K562 (cell line): Measurements from ENCODE around the gene CCDC187. TPM values are rescaled to one million over a fixed set of nuclear protein-coding genes. Genes with fewer than 3 reads are reported as not detected.

Source experiments
- EHMT2 ChIP-seq: fragments of 450-650 bp; IDR thresholded peaks from 2 replicates; pipeline ENCODE4 v1.6.1; 2018; ENCODE audit warnings: antibody characterized with exemption
- EP300 ChIP-seq: IDR thresholded peaks from 2 replicates; pipeline ENCODE4 v1.6.1; 2012; ENCODE audit warnings: low read length, improper control_type of control experiment
- HMGN3 ChIP-seq: IDR thresholded peaks from 2 replicates; pipeline ENCODE4 v1.6.1; 2011; ENCODE audit warnings: borderline replicate concordance, low read depth, mild to moderate bottlenecking, mixed read lengths, low read length; ENCODE audit not compliant: insufficient read length; ENCODE audit errors: extremely low read depth
- HNRNPLL ChIP-seq: fragments of 200-400 bp; formaldehyde crosslinking; IDR thresholded peaks from 2 replicates; pipeline ENCODE4 v1.6.1; 2017; ENCODE audit warnings: low read length, low read depth, mild to moderate bottlenecking; ENCODE audit not compliant: poor library complexity, severe bottlenecking
- ILK ChIP-seq: fragments of 450-650 bp; IDR thresholded peaks from 2 replicates; pipeline ENCODE4 v1.6.1; 2016; ENCODE audit warnings: missing genetic modification characterization, low read depth, mild to moderate bottlenecking, missing compliant biosample characterization, moderate library complexity, borderline replicate concordance
- MAZ ChIP-seq, 2 experiments: fragments of 450-650 bp in 1 of 2; sonication (generic) in 1 of 2; formaldehyde crosslinking; IDR thresholded peaks in 1 of 2; conservative IDR thresholded peaks in 1 of 2; 2 replicates each; pipeline versions ENCODE4 v1.4.0 to v1.5.0; 2020; ENCODE audit warnings: mild to moderate bottlenecking in 1 of 2, missing genetic modification reagents in 1 of 2
- RBM25 ChIP-seq: fragments of 200-400 bp; formaldehyde crosslinking; IDR thresholded peaks from 2 replicates; pipeline ENCODE4 v1.6.1; 2018; ENCODE audit warnings: low read length, low read depth, moderate library complexity; ENCODE audit not compliant: severe bottlenecking
- RCOR1 ChIP-seq, 2 experiments: IDR thresholded peaks; 2 replicates each; pipeline ENCODE4 v1.6.1; 2012; ENCODE audit warnings: low read depth in 2 of 2, low read length in 2 of 2, borderline replicate concordance in 1 of 2, improper control_type of control experiment in 1 of 2
- SRSF1 ChIP-seq: fragments of 200-400 bp; formaldehyde crosslinking; IDR thresholded peaks from 2 replicates; pipeline ENCODE4 v1.6.1; 2017; ENCODE audit warnings: mild to moderate bottlenecking, low read depth, low read length, moderate library complexity
- TARDBP ChIP-seq: fragments of 450-650 bp; IDR thresholded peaks from 2 replicates; pipeline ENCODE4 v1.6.1; 2016
- ZNF384 ChIP-seq: IDR thresholded peaks from 2 replicates; pipeline ENCODE4 v1.6.1; 2012; ENCODE audit warnings: low read depth, low read length, improper control_type of control experiment
- ZNF586 ChIP-seq: fragments of 450-650 bp; formaldehyde crosslinking; conservative IDR thresholded peaks from 2 replicates; pipeline ENCODE4 v1.4.0; 2020; ENCODE audit warnings: mild to moderate bottlenecking, moderate library complexity
- ZNF589 ChIP-seq: fragments of 200-800 bp; sonication (Bioruptor generic); IDR thresholded peaks from 2 replicates; pipeline ENCODE4 v1.6.1; 2016; ENCODE audit warnings: low read depth, missing genetic modification characterization, missing compliant biosample characterization
- polyA plus RNA-seq, 8 experiments: library from polyadenylated mRNA; depleted of rRNA in 4 of 8; stranded (reverse) in 5 of 8; unstranded in 3 of 8; fragments of >200 nt; fragmentation: Nextera tagmentation in 2 of 8; fragmentation: Illumina TruSeq in 1 of 8; extraction: Ambion mirVana in 2 of 8; extraction: Trizol in 1 of 8; gene quantifications; 2 replicates each; pipeline versions ENCODE4 v1.2.1 to v1.2.3, GENCODE V29; 2011 to 2014; ENCODE audit warnings: inconsistent platforms in 1 of 8, missing spikeins in 1 of 8
- total RNA-seq, 7 experiments: library from RNA; depleted of rRNA in 6 of 7; stranded (reverse); fragments of >200 nt in 6 of 7; fragmentation: Illumina TruSeq in 2 of 7; extraction: Trizol in 2 of 7; gene quantifications; 2 replicates each; pipeline versions ENCODE4 v1.2.1 to v1.2.3, GENCODE V29; 2011 to 2021; ENCODE audit warnings: low replicate concordance in 1 of 7
- TF ChIP-seq, protein P1 (sequence below), 2 experiments: IDR thresholded peaks; 2 replicates each; pipeline ENCODE4 v1.6.1; 2012; ENCODE audit warnings: improper control_type of control experiment in 2 of 2, low read depth in 2 of 2, low read length in 2 of 2, borderline replicate concordance in 1 of 2
- TF ChIP-seq, protein P2 (sequence below), 3 experiments: IDR thresholded peaks in 2 of 3; conservative IDR thresholded peaks in 1 of 3; 2 replicates each; pipeline ENCODE4 v1.5.1; 2011 to 2012; ENCODE audit warnings: low read length in 3 of 3, mild to moderate bottlenecking in 3 of 3, control low read depth in 2 of 3, improper control_type of control experiment in 1 of 3, inconsistent platforms in 1 of 3, low read depth in 1 of 3, mixed read lengths in 1 of 3, moderate library complexity in 1 of 3; ENCODE audit not compliant: insufficient read depth in 2 of 3
- TF ChIP-seq, protein P3 (sequence below): fragments of 450-650 bp; formaldehyde crosslinking; IDR thresholded peaks from 2 replicates; pipeline ENCODE4 v1.4.0; 2022; ENCODE audit warnings: missing genetic modification characterization
- TF ChIP-seq, protein P4 (sequence below), 2 experiments: fragments of 450-650 bp; IDR thresholded peaks; 2 replicates each; pipeline ENCODE4 v1.6.1; 2016

The CCDC187 gene
- total and polyA plus RNA-seq, 9 of the 15 experiments (the other 6 are each of a cell fraction or from before 2014, with no cell fraction given), result not detected

DNA sequence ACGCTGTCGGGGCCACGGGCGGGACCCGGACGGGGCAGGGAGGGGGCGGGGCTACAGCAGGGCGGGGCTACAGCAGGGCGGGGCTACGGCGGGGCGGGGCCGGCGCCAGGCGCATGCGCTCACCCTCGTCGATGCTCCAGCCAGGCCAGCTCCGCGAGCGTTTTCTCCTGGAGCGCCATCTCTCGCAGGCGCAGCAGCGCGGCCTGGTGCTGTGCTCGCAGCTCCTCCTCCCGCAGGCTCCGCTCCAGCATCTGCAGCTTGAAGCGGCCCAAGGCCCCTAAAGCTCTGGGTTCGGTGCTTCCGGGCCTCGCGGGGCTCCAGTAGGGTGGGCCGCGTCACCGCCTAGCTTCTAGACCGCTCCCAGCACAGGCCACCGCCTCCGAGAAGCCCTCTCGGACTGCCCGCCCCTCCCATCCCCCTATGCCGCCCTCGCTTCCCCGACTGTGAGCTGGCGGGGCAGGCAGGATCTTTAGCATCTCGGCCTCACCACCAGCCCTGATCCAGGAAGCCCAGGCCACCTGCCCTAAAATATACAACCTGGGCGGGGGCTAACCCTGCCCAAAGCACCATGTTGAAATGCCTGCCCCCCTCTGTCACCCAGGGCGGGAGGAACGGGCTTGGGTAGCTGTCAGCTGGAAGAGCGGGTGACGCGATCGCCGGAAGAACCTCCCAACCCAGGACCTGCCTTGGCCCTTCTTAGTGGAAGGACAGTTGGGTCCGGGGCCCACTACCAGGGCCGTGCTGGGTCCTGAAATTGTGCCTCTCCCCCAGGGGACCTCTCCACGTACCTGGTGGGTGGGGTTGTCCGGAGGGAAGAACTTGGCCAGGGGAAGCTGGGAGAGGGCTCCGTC lies 36.4 kb downstream of the CCDC187 start (continued):
- no peak for TF ChIP-seq ZNF586 (CRISPR knock-in tag)
- no peak for TF ChIP-seq ZNF384
- TF ChIP-seq, protein P1, sequence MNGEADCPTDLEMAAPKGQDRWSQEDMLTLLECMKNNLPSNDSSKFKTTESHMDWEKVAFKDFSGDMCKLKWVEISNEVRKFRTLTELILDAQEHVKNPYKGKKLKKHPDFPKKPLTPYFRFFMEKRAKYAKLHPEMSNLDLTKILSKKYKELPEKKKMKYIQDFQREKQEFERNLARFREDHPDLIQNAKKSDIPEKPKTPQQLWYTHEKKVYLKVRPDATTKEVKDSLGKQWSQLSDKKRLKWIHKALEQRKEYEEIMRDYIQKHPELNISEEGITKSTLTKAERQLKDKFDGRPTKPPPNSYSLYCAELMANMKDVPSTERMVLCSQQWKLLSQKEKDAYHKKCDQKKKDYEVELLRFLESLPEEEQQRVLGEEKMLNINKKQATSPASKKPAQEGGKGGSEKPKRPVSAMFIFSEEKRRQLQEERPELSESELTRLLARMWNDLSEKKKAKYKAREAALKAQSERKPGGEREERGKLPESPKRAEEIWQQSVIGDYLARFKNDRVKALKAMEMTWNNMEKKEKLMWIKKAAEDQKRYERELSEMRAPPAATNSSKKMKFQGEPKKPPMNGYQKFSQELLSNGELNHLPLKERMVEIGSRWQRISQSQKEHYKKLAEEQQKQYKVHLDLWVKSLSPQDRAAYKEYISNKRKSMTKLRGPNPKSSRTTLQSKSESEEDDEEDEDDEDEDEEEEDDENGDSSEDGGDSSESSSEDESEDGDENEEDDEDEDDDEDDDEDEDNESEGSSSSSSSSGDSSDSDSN (IDR thresholded peaks at IDR 0.05; ENCODE audit: borderline replicate concordance in 1 of 2, low read depth in 2 of 2, low read length in 2 of 2), result no peak
- TF ChIP-seq EP300, result no peak
- peak in 1 of 2 experiments; percentile 62; a peak in 2 of 4 replicates for TF ChIP-seq RCOR1 (IDR thresholded peaks at IDR 0.05; ENCODE audit: borderline replicate concordance in 1 of 2, low read depth in 2 of 2, low read length in 2 of 2)
- TF ChIP-seq RBM25, result no peak
- TF ChIP-seq, protein P2, sequence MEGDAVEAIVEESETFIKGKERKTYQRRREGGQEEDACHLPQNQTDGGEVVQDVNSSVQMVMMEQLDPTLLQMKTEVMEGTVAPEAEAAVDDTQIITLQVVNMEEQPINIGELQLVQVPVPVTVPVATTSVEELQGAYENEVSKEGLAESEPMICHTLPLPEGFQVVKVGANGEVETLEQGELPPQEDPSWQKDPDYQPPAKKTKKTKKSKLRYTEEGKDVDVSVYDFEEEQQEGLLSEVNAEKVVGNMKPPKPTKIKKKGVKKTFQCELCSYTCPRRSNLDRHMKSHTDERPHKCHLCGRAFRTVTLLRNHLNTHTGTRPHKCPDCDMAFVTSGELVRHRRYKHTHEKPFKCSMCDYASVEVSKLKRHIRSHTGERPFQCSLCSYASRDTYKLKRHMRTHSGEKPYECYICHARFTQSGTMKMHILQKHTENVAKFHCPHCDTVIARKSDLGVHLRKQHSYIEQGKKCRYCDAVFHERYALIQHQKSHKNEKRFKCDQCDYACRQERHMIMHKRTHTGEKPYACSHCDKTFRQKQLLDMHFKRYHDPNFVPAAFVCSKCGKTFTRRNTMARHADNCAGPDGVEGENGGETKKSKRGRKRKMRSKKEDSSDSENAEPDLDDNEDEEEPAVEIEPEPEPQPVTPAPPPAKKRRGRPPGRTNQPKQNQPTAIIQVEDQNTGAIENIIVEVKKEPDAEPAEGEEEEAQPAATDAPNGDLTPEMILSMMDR (IDR thresholded peaks at IDR 0.05 in 2 of 3, conservative IDR thresholded peaks at IDR 0.05 in 1 of 3; ENCODE audit: insufficient read depth in 2 of 3, low read depth in 1 of 3, low read length in 3 of 3), result peak; percentile 44 to 76 (median 66)
- TF ChIP-seq TARDBP, result no peak
- no peak for TF ChIP-seq EHMT2
- TF ChIP-seq MAZ (CRISPR knock-in tag; conservative IDR thresholded peaks at IDR 0.05 in 1 of 2, IDR thresholded peaks at IDR 0.05 in 1 of 2), result peak; percentile 37 to 76; a peak in 3 of 4 replicates
- no peak for TF ChIP-seq ILK (tag)
- no peak for TF ChIP-seq ZNF589 (CRISPR knock-in tag)
- TF ChIP-seq HNRNPLL, result no peak
- TF ChIP-seq SRSF1, result no peak
- peak; percentile 78 for TF ChIP-seq HMGN3
- TF ChIP-seq, protein P3, sequence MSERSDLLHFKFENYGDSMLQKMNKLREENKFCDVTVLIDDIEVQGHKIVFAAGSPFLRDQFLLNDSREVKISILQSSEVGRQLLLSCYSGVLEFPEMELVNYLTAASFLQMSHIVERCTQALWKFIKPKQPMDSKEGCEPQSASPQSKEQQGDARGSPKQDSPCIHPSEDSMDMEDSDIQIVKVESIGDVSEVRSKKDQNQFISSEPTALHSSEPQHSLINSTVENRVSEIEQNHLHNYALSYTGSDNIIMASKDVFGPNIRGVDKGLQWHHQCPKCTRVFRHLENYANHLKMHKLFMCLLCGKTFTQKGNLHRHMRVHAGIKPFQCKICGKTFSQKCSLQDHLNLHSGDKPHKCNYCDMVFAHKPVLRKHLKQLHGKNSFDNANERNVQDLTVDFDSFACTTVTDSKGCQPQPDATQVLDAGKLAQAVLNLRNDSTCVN (CRISPR knock-in tag), result no peak
- TF ChIP-seq, protein P4, sequence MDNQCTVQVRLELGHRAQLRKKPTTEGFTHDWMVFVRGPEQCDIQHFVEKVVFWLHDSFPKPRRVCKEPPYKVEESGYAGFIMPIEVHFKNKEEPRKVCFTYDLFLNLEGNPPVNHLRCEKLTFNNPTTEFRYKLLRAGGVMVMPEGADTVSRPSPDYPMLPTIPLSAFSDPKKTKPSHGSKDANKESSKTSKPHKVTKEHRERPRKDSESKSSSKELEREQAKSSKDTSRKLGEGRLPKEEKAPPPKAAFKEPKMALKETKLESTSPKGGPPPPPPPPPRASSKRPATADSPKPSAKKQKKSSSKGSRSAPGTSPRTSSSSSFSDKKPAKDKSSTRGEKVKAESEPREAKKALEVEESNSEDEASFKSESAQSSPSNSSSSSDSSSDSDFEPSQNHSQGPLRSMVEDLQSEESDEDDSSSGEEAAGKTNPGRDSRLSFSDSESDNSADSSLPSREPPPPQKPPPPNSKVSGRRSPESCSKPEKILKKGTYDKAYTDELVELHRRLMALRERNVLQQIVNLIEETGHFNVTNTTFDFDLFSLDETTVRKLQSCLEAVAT (IDR thresholded peaks at IDR 0.05), result no peak
